ENCODE measurements around the gene MAML2. TPM values are rescaled to one million over a fixed set of nuclear protein-coding genes. Genes with fewer than 3 reads are reported as not detected.

The MAML2 gene
- total and polyA plus RNA-seq, 4 donors: 3.8 to 41.8 (median 13.7) TPM

DNA sequence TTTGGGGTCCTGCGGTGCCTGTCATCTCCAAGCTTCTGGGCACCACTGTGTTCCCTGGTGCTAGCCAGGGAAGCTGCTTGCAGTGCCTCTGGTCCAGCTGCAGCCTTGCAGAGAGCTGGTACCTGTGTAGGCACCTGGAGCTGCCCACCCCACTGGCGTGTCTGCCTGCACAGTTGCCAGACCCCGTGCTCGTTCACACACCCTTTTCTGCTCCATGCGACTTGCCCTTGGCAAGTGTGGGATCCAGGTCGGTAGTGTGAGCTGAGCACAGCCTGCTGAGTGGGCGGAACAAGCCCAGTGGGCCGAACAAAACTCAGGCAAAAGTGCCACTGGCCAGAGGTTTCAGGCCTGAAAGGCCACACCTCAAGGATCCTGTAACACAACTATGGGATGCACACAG is 272.5 kb downstream of the MAML2 start:
- Histone ChIP-seq H3K9me3 (ENCODE audit: control insufficient read depth in 4 of 4, insufficient read depth in 3 of 4, low read length in 3 of 4) (no peaks in the 10 kb centered on the region), H3K27me3 (ENCODE audit: control insufficient read depth in 3 of 3, insufficient read depth in 3 of 3, low read length in 2 of 3) (no peaks in the 10 kb centered on the region), H3K4me3 (no peak overlapping the region), H3K4me1 (ENCODE audit: control insufficient read depth in 5 of 5, insufficient read depth in 5 of 5, low read length in 5 of 5) (peaks cover 0 to 15% (median 3%) of the 10 kb centered on the region in 5 donors), H3K36me3 (ENCODE audit: control insufficient read depth in 4 of 4, insufficient read depth in 4 of 4, low read length in 4 of 4) (peaks cover 0 to 10% (median 5%) of the 10 kb centered on the region in 4 donors), H3K27ac (ENCODE audit: low read depth in 1 of 2, low read length in 1 of 2) (no peak overlapping the region), H3K9ac (ENCODE audit: insufficient read depth in 1 of 2, low read length in 2 of 2) (no peak overlapping the region)
- 90 to 95% methylated on average over 8 of the region's 8 CpGs for WGBS, 2 donors
- no peak for ATAC-seq (ENCODE audit: insufficient read depth, low FRiP score)
- TF ChIP-seq, protein P1, sequence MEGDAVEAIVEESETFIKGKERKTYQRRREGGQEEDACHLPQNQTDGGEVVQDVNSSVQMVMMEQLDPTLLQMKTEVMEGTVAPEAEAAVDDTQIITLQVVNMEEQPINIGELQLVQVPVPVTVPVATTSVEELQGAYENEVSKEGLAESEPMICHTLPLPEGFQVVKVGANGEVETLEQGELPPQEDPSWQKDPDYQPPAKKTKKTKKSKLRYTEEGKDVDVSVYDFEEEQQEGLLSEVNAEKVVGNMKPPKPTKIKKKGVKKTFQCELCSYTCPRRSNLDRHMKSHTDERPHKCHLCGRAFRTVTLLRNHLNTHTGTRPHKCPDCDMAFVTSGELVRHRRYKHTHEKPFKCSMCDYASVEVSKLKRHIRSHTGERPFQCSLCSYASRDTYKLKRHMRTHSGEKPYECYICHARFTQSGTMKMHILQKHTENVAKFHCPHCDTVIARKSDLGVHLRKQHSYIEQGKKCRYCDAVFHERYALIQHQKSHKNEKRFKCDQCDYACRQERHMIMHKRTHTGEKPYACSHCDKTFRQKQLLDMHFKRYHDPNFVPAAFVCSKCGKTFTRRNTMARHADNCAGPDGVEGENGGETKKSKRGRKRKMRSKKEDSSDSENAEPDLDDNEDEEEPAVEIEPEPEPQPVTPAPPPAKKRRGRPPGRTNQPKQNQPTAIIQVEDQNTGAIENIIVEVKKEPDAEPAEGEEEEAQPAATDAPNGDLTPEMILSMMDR (IDR thresholded peaks at IDR 0.05; ENCODE audit: control extremely low read depth, extremely low read depth): no peak
- DNase-seq: no peak

DNA sequence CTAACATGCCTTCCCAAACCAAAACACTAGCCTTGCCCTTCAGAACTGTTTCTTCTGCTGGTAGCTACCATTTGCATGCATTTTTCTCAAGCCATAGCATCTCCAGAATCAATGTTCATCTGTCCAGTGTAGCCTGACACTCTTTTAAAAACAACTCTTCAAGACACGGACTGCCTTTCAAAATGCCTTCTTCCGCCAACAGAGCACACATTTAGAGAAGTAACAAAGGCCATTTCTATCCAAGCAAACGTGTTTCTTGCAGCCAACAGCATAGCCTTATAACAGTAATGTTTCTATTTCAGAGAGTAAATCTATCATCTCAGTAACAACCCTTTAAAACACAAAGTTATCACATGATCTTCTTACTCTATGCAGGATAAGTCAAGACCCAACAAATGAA is 275.8 kb downstream of the MAML2 start:
- H3K4me1 ChIP-seq (ENCODE audit: control insufficient read depth in 5 of 5, insufficient read depth in 5 of 5, low read length in 5 of 5): peaks cover 0 to 20% (median 5%) of the 10 kb centered on the region in 5 donors
- ATAC-seq (ENCODE audit: insufficient read depth, low FRiP score): no peak
- no peak overlapping the region for H3K9ac ChIP-seq (ENCODE audit: insufficient read depth in 1 of 2, low read length in 2 of 2)
- peaks cover 0 to 6% (median under 1%) of the 10 kb centered on the region in 4 donors for H3K36me3 ChIP-seq (ENCODE audit: control insufficient read depth in 4 of 4, insufficient read depth in 4 of 4, low read length in 4 of 4)
- no peak for DNase-seq
- H3K27ac ChIP-seq (ENCODE audit: low read depth in 1 of 2, low read length in 1 of 2): no peak overlapping the region
- H3K27me3 ChIP-seq (ENCODE audit: control insufficient read depth in 3 of 3, insufficient read depth in 3 of 3, low read length in 2 of 3): no peaks in the 10 kb centered on the region
- H3K4me3 ChIP-seq: no peak overlapping the region
- 79 to 80% methylated on average over 3 of the region's 3 CpGs for WGBS, 2 donors
- TF ChIP-seq, protein P1 (IDR thresholded peaks at IDR 0.05; ENCODE audit: control extremely low read depth, extremely low read depth): no peak
- H3K9me3 ChIP-seq (ENCODE audit: control insufficient read depth in 4 of 4, insufficient read depth in 3 of 4, low read length in 3 of 4): no peaks in the 10 kb centered on the region

DNA sequence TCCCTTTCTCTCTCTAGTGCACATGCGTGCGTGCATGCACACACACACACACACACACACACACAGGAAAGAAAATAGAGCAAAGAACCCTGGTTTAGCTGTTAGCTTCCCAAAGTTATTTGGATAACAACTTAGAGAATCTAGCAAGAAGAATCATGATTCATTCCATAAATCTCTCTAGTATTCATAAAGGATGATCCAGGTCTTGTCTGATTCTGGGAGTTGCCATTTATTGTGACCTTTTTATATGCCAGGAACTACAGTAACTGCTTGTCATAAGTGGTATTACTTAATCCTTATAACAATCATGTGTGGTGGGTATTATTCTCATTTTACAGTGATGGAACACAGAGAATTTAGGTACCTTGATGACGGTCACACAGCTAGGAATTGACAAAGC is 277.6 kb downstream of the MAML2 start:
- Histone ChIP-seq H3K27me3 (ENCODE audit: control insufficient read depth in 3 of 3, insufficient read depth in 3 of 3, low read length in 2 of 3) (no peaks in the 10 kb centered on the region), H3K9me3 (ENCODE audit: control insufficient read depth in 4 of 4, insufficient read depth in 3 of 4, low read length in 3 of 4) (no peaks in the 10 kb centered on the region), H3K27ac (ENCODE audit: low read depth in 1 of 2, low read length in 1 of 2) (no peak overlapping the region), H3K9ac (ENCODE audit: insufficient read depth in 1 of 2, low read length in 2 of 2) (no peak overlapping the region), H3K36me3 (ENCODE audit: control insufficient read depth in 4 of 4, insufficient read depth in 4 of 4, low read length in 4 of 4) (peaks cover 0 to 3% (median 1%) of the 10 kb centered on the region in 4 donors), H3K4me1 (ENCODE audit: control insufficient read depth in 5 of 5, insufficient read depth in 5 of 5, low read length in 5 of 5) (peaks cover 0 to 35% (median 9%) of the 10 kb centered on the region in 5 donors), H3K4me3 (no peak overlapping the region)
- WGBS, 2 donors: 85 to 94% methylated on average over 3 of the region's 3 CpGs
- DNase-seq: no peak
- TF ChIP-seq, protein P1 (IDR thresholded peaks at IDR 0.05; ENCODE audit: control extremely low read depth, extremely low read depth): no peak
- no peak for ATAC-seq (ENCODE audit: insufficient read depth, low FRiP score)

DNA sequence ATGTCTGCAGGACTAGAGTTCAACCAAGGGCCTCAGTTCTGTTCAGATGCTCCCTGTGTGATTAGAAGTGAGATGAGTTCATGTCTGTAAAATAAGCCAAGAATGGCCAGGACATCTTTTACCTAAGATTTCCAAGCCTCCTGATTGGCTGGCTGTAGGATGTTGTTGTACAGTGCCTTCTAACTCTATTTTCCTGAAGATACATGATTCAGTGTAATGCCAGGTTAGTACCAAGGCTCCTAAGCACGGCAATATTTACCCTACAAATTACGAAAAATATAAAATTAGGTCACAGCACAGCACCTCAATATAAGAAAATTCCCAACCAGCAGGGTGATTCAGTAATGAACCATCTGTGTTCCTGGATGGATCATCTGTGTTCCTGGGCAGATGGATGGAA is 279.1 kb downstream of the MAML2 start:
- whole genome bisulfite sequencing, 2 donors: 95% methylated on average over 2 of the region's 2 CpGs
- H3K27me3 ChIP-seq (ENCODE audit: control insufficient read depth in 3 of 3, insufficient read depth in 3 of 3, low read length in 2 of 3): no peaks in the 10 kb centered on the region
- H3K9me3 ChIP-seq (ENCODE audit: control insufficient read depth in 4 of 4, insufficient read depth in 3 of 4, low read length in 3 of 4): no peaks in the 10 kb centered on the region
- peaks cover 0 to 6% (median 1%) of the 10 kb centered on the region in 4 donors for H3K36me3 ChIP-seq (ENCODE audit: control insufficient read depth in 4 of 4, insufficient read depth in 4 of 4, low read length in 4 of 4)
- H3K4me3 ChIP-seq: no peak overlapping the region
- TF ChIP-seq, protein P1 (IDR thresholded peaks at IDR 0.05; ENCODE audit: control extremely low read depth, extremely low read depth): no peak
- H3K27ac ChIP-seq (ENCODE audit: low read depth in 1 of 2, low read length in 1 of 2): no peak overlapping the region
- ATAC-seq (ENCODE audit: insufficient read depth, low FRiP score): no peak
- DNase-seq: no peak
- H3K4me1 ChIP-seq (ENCODE audit: control insufficient read depth in 5 of 5, insufficient read depth in 5 of 5, low read length in 5 of 5): peaks cover 0 to 36% (median 9%) of the 10 kb centered on the region in 5 donors
- H3K9ac ChIP-seq (ENCODE audit: insufficient read depth in 1 of 2, low read length in 2 of 2): no peak overlapping the region
